Subcutaneous adipose tissue (tissue), 4 donors: ENCODE results near the gene OPN1SW. TPM values are rescaled to one million over a fixed set of nuclear protein-coding genes. Genes with fewer than 3 reads are reported as not detected.

Experiments used
- CTCF ChIP-seq: fragments of 450-650 bp; IDR thresholded peaks from one replicate; pipeline ENCODE4 v1.5.1; 2016; ENCODE audit warnings: low read depth, mild to moderate bottlenecking, control low read depth, antibody characterized with exemption, moderate library complexity
- total RNA-seq, 4 donors: library from RNA; depleted of rRNA; stranded (reverse); fragments of >200 nt; gene quantifications; one replicate each; pipeline ENCODE4 v1.1.0, GENCODE V29; 2016

Gene OPN1SW
- total RNA-seq, 4 donors from 2014 or later: not detected

DNA sequence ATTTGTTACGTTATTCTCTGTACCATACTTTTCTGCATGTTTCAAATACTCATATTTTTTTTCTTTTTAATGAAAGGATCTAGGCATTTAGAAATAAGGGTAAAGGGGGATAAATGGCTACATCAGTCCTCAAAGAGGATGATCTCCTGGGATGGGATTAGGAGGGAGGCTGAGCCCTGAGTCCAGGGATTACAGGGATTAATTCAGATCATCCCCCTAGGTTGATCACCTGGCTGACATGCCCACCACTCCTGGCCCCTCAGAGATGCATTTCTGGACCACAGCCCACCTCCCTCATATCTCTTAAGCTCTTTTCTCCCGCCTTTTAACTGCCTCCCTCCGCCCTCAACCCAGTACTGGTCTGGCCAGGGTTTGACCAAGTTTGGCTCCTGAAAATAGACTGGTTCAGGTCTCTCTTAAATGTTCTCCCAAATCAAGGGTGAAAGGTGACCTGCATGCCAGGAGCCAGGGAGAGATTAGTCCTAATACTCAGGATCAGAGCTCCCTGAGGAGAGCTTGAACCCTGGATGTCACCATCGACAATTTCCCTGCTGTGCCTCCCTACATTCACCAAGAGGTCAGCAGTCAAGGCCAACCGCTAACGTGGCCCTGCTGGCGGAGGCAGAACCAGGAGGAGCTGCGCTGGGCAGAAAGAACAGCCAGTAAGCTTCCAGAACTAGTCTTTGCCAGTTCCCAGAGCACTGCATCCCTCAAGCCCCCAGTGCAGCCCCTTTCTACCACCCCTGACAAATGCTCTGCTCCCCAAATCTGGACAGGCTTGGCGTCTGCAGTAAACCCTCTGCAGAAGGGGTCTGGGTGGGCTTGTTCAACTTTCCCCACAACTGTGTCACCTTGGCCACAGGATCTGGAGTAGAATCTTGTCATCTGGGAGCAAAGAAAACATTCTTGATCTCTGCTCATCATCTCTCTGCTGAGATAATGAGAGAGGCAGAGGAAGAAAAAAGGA, 13.1 kb upstream of the OPN1SW start:
- TF ChIP-seq CTCF: no peak

GRCh38 chr7:128785738-128786137, 10.1 kb upstream of the OPN1SW start:
- TF ChIP-seq CTCF: no peak

GRCh38 chr7:128783143-128783861, 7.7 kb upstream of the OPN1SW start:
- TF ChIP-seq CTCF: no peak

- TF ChIP-seq CTCF: no peak
These were observed 6.3 kb upstream of the OPN1SW start for GRCh38 chr7:128781851-128782250.

DNA sequence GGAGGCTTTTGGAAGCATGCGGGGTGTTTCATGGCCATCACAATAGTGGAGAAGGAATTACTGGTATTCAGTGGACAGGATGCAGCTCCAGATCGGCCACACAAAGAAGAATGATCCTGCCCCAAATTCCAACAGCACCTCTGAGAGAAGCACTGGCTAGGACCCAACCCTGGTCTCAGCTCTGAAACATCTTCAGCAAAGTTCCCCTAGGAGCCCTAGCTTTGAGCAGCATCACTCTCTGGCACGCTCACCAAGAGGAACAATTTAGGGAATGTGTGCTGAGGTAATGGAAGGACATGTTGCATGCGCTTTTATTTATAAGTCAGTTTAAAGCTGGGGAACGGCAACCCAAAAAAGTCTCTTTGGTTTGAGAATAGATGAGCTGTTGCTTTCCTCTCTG, 5.5 kb upstream of the OPN1SW start:
- TF ChIP-seq CTCF: no peak

DNA sequence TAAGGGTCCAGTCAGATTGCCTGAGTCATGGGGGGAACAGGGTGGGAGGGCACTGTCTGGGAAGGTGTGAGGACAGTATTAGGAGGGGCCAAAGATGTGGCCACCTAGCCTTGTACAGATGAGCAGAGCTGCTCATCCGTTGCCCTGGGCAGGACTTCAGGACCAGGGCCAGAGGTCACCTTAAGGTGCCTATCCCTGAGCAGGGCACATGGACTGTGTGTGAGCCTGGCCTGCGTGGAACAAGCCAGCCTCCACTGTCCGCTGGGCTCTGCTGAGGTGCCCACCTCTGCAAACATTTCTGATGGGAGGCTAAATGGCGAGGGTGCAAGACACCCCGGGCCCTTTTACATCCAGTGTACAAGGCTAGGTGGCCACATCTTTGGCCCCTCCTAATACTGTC, 3.4 kb upstream of the OPN1SW start:
- no peak for TF ChIP-seq CTCF
